BE2C (cell line): ENCODE measurements around the gene PPP1R2.

Experiments used
- DNase-seq: peaks from one replicate; pipeline ENCODE4 v3.0.0-alpha.2; 2020
- H3K27me3 ChIP-seq: fragments of 250-450 bp; sonication (Bioruptor Pico); 2 replicates; pipeline ENCODE4 v1.5.1; 2020; ENCODE audit warnings: mild to moderate bottlenecking
- H3K36me3 ChIP-seq: fragments of 250-450 bp; sonication (Bioruptor Pico); 2 replicates; pipeline ENCODE4 v1.5.1; 2020; ENCODE audit warnings: mild to moderate bottlenecking
- H3K4me1 ChIP-seq: fragments of 250-450 bp; sonication (Bioruptor Pico); 2 replicates; pipeline ENCODE4 v1.5.1; 2020
- H3K4me3 ChIP-seq: 2 replicates; pipeline ENCODE4 v1.5.1; 2011; ENCODE audit warnings: low read depth, low read length
- H3K9me3 ChIP-seq: fragments of 250-450 bp; sonication (Bioruptor Pico); 2 replicates; pipeline ENCODE4 v1.5.1; 2020
- TF ChIP-seq, protein P1 (sequence below): IDR thresholded peaks from 2 replicates; pipeline ENCODE4 v1.5.1; 2012; ENCODE audit warnings: mild to moderate bottlenecking, low read depth, low read length

Gene PPP1R2

DNA sequence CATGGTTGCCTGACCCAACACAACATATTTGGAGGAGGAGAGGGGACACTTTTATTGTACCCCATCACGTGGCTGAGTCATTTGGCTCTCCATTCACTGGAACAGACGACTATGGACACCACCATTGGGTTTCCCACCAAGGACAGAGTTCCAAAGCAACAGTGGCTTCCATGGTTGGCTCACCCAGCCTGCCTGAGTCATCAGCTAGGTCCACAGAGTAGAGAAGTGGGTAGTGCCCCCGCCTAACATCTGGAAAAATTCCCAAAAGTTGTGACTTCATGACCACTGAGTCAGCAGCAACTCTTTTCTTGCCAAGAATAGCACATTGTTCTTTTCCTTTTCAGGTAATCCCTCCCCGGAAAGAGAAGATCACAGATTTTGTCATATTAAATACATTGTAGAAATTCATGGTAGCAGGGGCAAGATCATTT lies 3.0 kb upstream of the PPP1R2 start:
- H3K27me3 ChIP-seq: no peaks in the 10 kb centered on the region
- DNase-seq: no peak
- H3K36me3 ChIP-seq: no peaks in the 10 kb centered on the region
- TF ChIP-seq, protein P1, sequence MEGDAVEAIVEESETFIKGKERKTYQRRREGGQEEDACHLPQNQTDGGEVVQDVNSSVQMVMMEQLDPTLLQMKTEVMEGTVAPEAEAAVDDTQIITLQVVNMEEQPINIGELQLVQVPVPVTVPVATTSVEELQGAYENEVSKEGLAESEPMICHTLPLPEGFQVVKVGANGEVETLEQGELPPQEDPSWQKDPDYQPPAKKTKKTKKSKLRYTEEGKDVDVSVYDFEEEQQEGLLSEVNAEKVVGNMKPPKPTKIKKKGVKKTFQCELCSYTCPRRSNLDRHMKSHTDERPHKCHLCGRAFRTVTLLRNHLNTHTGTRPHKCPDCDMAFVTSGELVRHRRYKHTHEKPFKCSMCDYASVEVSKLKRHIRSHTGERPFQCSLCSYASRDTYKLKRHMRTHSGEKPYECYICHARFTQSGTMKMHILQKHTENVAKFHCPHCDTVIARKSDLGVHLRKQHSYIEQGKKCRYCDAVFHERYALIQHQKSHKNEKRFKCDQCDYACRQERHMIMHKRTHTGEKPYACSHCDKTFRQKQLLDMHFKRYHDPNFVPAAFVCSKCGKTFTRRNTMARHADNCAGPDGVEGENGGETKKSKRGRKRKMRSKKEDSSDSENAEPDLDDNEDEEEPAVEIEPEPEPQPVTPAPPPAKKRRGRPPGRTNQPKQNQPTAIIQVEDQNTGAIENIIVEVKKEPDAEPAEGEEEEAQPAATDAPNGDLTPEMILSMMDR: no peak
- H3K4me1 ChIP-seq: peaks cover 18% of the 10 kb centered on the region
- no peaks in the 10 kb centered on the region for H3K9me3 ChIP-seq
- H3K4me3 ChIP-seq: no peak overlapping the region

DNA sequence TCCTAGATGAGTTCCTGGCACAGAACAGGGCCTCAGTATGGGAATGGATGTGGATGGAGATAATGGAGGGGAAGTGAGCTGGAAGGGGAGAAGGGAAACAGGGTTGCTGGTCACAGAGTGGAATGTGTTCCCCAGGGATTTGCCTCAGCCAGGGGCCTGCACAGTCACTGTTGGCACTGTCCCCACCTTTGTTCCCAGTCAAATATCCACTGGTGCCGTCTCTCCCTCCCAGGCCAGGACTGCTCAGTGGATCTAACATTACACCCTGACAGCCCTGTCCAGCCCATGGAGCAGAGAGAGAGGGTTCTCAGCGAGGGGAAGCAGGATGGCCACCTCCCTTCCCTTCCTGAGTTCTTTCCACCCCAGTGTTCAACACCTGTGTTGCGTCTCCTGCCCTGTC lies 1.5 kb upstream of the PPP1R2 start:
- Histone ChIP-seq H3K9me3 (no peaks in the 10 kb centered on the region), H3K4me1 (peaks cover 21% of the 10 kb centered on the region), H3K4me3 (peak overlapping the region; percentile 86), H3K36me3 (no peaks in the 10 kb centered on the region), H3K27me3 (no peaks in the 10 kb centered on the region)
- DNase-seq: peak; percentile 81
- TF ChIP-seq, protein P1: no peak

DNA sequence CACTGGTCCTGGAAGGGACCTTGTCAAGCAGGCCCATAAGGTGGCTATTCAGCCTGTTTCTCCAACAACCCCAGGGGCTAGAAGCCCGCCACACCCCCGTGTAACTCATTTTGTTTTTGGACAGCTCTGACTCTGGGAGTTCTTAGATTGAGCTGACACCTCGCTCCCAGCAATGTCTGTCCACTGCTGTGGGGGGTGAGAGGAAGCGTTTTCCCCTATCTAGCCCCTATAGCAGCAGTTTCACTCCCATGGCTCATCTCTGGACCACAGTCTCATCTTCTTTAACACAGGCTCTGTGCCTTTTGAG lies 1.1 kb upstream of the PPP1R2 start:
- peak overlapping the region; percentile 86 for H3K4me3 ChIP-seq

DNA sequence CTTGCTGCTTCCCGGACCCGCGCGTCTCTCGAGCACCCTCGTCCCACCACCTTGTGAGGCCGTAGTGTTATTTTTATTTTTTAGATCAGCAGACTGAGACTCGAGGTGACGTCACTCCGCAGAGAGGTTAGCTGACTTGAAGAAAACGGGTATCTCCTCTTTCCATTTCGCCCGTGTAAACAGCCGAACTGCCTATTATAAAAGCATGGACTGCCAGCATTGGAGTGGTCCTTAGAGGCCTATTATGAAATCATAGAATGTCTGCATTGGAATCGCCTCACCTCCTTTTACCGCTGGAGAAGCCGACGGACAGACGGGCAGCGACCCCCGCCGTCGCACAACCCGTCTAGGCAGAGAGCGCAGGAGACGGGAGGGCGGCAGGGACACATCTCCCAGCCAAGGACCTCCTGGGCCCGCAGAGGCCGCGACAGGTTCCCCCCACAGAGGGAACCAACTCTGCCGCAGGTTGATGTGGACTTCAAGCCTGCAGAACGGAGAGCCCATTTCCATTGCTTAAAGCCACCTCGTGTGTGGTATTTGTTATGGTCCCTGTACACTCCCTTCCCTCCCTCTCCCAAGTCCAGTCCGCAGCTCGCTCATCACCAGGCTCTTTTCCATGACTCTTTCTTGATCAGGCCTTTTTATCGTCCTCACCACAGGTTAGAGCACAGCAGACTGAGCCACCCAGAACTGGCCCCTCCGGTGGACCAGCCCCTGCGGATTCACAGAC lies 540 bp upstream of the PPP1R2 start:
- Histone ChIP-seq H3K36me3 (no peaks in the 10 kb centered on the region), H3K4me3 (peak overlapping the region; percentile 86), H3K9me3 (no peaks in the 10 kb centered on the region), H3K4me1 (peaks cover 19% of the 10 kb centered on the region), H3K27me3 (no peaks in the 10 kb centered on the region)
- DNase-seq: peak; percentile 55
- TF ChIP-seq, protein P1: no peak

More for the DNA sequence above, 1.1 kb upstream of the PPP1R2 start:
- H3K4me1 ChIP-seq: peaks cover 21% of the 10 kb centered on the region
- no peaks in the 10 kb centered on the region for H3K36me3 ChIP-seq
- H3K9me3 ChIP-seq: no peaks in the 10 kb centered on the region
- DNase-seq: no peak
- H3K27me3 ChIP-seq: no peaks in the 10 kb centered on the region
- TF ChIP-seq, protein P1: no peak

DNA sequence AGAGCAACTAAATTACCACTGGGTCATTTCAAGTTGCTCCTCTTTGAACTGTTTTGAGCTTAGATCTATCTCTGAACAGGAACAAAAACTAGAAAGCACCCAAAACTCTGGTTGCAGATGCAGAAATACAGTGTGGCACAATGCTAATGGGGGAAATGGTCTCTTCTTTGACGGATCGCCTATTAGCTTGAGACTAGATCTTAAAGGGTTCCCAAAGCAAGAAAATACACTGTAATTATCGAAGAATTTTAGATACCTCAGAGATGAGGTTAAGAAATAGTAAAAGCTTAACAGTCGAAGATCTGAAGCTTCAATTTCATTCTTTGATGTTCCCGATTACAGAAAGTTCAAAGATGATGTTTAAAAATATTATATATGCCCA lies 818 bp downstream of the PPP1R2 start:
- H3K4me3 ChIP-seq: peak overlapping the region; percentile 86
- peaks cover 19% of the 10 kb centered on the region for H3K4me1 ChIP-seq
- DNase-seq: no peak

DNA sequence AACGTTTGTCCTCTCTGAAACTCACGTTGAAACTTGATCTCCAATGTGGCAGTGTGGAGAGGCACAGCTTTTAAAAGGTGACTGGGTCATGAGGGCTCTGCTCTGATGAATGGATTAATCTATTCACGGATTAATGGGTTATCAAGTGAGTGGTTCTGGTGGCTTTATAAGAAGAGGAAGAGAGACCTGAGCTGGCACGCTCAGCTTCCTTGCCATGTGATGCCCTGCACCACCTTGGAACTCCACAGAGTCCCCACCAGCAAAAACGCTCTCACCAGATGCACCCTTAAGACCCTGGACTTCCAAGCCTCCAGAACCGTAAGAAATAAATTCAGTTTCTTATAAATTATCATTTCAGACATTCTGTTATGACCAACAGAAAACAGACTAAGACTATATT lies 2.6 kb downstream of the PPP1R2 start:
- Histone ChIP-seq H3K36me3 (no peaks in the 10 kb centered on the region), H3K4me1 (peaks cover 14% of the 10 kb centered on the region), H3K9me3 (no peaks in the 10 kb centered on the region), H3K27me3 (no peaks in the 10 kb centered on the region), H3K4me3 (no peak overlapping the region)
- TF ChIP-seq, protein P1: no peak
- DNase-seq: no peak

More for the DNA sequence above, 818 bp downstream of the PPP1R2 start:
- no peaks in the 10 kb centered on the region for H3K36me3 ChIP-seq
- H3K27me3 ChIP-seq: no peaks in the 10 kb centered on the region
- TF ChIP-seq, protein P1: no peak
- no peaks in the 10 kb centered on the region for H3K9me3 ChIP-seq
